GM19438 (cell line): ENCODE measurements around the gene QPRT.
"Not testable (repeated sequence)": the region's sequence is repeated elsewhere in the genome, so short reads cannot be mapped to it uniquely, and the experiment has no call there.

Source experiments
- ATAC-seq: cut with Tn5 transposase; IDR thresholded peaks from one replicate; pipeline ENCODE4 v1.9.1; 2021; ENCODE audit warnings: low read depth; ENCODE audit not compliant: unreplicated experiment

Gene QPRT

GRCh38 chr16:29712809-29713208, 33.8 kb downstream of the QPRT start:
- no peak for ATAC-seq

- no peak for ATAC-seq
Observed at GRCh38 chr16:29714396-29714795, 35.4 kb downstream of the QPRT start.

GRCh38 chr16:29714972-29715371, 36.0 kb downstream of the QPRT start:
- no peak for ATAC-seq

GRCh38 chr16:29717113-29717512, 38.1 kb downstream of the QPRT start:
- ATAC-seq, result no peak

- ATAC-seq, result no peak
Observed at GRCh38 chr16:29719063-29719462, 40.1 kb downstream of the QPRT start.

GRCh38 chr16:29720703-29721102, 41.7 kb downstream of the QPRT start:
- ATAC-seq, result no peak

- not testable (repeated sequence) for ATAC-seq
Observed at GRCh38 chr16:29721167-29721879, 42.3 kb downstream of the QPRT start.

GRCh38 chr16:29726845-29727377, 47.9 kb downstream of the QPRT start:
- ATAC-seq, result no peak

- ATAC-seq, result no peak
Observed at GRCh38 chr16:29727452-29727851, 48.5 kb downstream of the QPRT start.

GRCh38 chr16:29729116-29729521, 50.1 kb downstream of the QPRT start:
- ATAC-seq, result no peak

- ATAC-seq, result no peak
Observed at GRCh38 chr16:29730649-29731048, 51.7 kb downstream of the QPRT start.

- peak; percentile 56 for ATAC-seq
Observed at GRCh38 chr16:29731768-29732601, 53.0 kb downstream of the QPRT start.

- no peak for ATAC-seq
Observed at GRCh38 chr16:29734786-29735185, 55.8 kb downstream of the QPRT start.

GRCh38 chr16:29736112-29736511, 57.1 kb downstream of the QPRT start:
- no peak for ATAC-seq

- no peak for ATAC-seq
Observed at GRCh38 chr16:29736764-29737163, 57.8 kb downstream of the QPRT start.

- ATAC-seq, result no peak
Observed at GRCh38 chr16:29737713-29738112, 58.7 kb downstream of the QPRT start.

- no peak for ATAC-seq
Observed at GRCh38 chr16:29738514-29738913, 59.5 kb downstream of the QPRT start.

- ATAC-seq, result not testable (repeated sequence)
Observed at GRCh38 chr16:29739927-29740629, 61.1 kb downstream of the QPRT start.

- ATAC-seq, result not testable (repeated sequence)
Observed at GRCh38 chr16:29740630-29741015, 61.6 kb downstream of the QPRT start.

GRCh38 chr16:29742683-29743275, 63.8 kb downstream of the QPRT start:
- ATAC-seq, result no peak

GRCh38 chr16:29743475-29743826, 64.5 kb downstream of the QPRT start:
- ATAC-seq, result no peak
